HG03108 (cell line): ENCODE measurements around the gene DNAH5.
"Not testable (repeated sequence)": the region's sequence is repeated elsewhere in the genome, so short reads cannot be mapped to it uniquely, and the experiment has no call there.

Experiments used
- ATAC-seq: cut with Tn5 transposase; IDR thresholded peaks from one replicate; pipeline ENCODE4 v1.9.1; 2021; ENCODE audit warnings: moderate library complexity; ENCODE audit not compliant: unreplicated experiment

DNAH5 gene

GRCh38 chr5:13944560-13945199 is at the start of gene DNAH5:
Gene DNAH5, minus strand, starts transcription at chr5:13944688. Its CDS starts 250 bp downstream, at chr5:13944438.
- ATAC-seq = no peak

GRCh38 chr5:13993926-13994325 is 49.4 kb upstream of the DNAH5 start:
- no peak for ATAC-seq

- ATAC-seq = no peak
Observed at GRCh38 chr5:13992795-13993194, 48.3 kb upstream of the DNAH5 start.

GRCh38 chr5:13991365-13991764 is 46.9 kb upstream of the DNAH5 start:
- no peak for ATAC-seq

GRCh38 chr5:13990896-13991295 is 46.4 kb upstream of the DNAH5 start:
- no peak for ATAC-seq

- ATAC-seq = no peak
Observed at GRCh38 chr5:13989832-13990231, 45.3 kb upstream of the DNAH5 start.

GRCh38 chr5:13987843-13988464 is 43.5 kb upstream of the DNAH5 start:
- no peak for ATAC-seq

GRCh38 chr5:13985731-13986418 is 41.4 kb upstream of the DNAH5 start:
- no peak for ATAC-seq

GRCh38 chr5:13984888-13985287 is 40.4 kb upstream of the DNAH5 start:
- not testable (repeated sequence) for ATAC-seq

- no peak for ATAC-seq
Observed at GRCh38 chr5:13976867-13977830, 32.7 kb upstream of the DNAH5 start.

- no peak for ATAC-seq
Observed at GRCh38 chr5:13976223-13976622, 31.7 kb upstream of the DNAH5 start.

GRCh38 chr5:13975246-13975645 is 30.8 kb upstream of the DNAH5 start:
- no peak for ATAC-seq

- no peak for ATAC-seq
Observed at GRCh38 chr5:13973724-13974123, 29.2 kb upstream of the DNAH5 start.

GRCh38 chr5:13972029-13972428 is 27.5 kb upstream of the DNAH5 start:
- ATAC-seq = no peak

- ATAC-seq = peak; percentile 70
Observed at GRCh38 chr5:13957032-13957645, 12.7 kb upstream of the DNAH5 start.

GRCh38 chr5:13956471-13956870 is 12.0 kb upstream of the DNAH5 start:
- no peak for ATAC-seq

GRCh38 chr5:13955896-13956295 is 11.4 kb upstream of the DNAH5 start:
- no peak for ATAC-seq

- no peak for ATAC-seq
Observed at GRCh38 chr5:13946111-13946510, 1.6 kb upstream of the DNAH5 start.

- ATAC-seq = no peak
Observed at GRCh38 chr5:13945271-13945670, 783 bp upstream of the DNAH5 start.

- no peak for ATAC-seq
Observed at GRCh38 chr5:13943676-13944075, 812 bp downstream of the DNAH5 start.

- ATAC-seq = no peak
Observed at GRCh38 chr5:13941468-13941867, 3.0 kb downstream of the DNAH5 start.
